T-helper 2 cell treated with Interferon-gamma antibody and Interleukin-4, amounts not matched to agents 5 μg/mL and 100 μg/mL, for 36 hours (primary cell): ENCODE data around the gene EML3.
"Not testable (repeated sequence)": the region's sequence is repeated elsewhere in the genome, so short reads cannot be mapped to it uniquely, and the experiment has no call there.

Source experiments
- DNase-seq: peaks from one replicate; pipeline ENCODE4 v3.0.0; 2021; ENCODE audit warnings: low spot score
- H3K27ac Mint-ChIP-seq: one replicate; pipeline ENCODE4 v1.8.0; 2021; ENCODE audit warnings: mild to moderate bottlenecking, mixed read lengths
- H3K27me3 Mint-ChIP-seq: one replicate; pipeline ENCODE4 v1.8.0; 2021; ENCODE audit warnings: low read depth, mixed read lengths
- H3K36me3 Mint-ChIP-seq: one replicate; pipeline ENCODE4 v1.8.0; 2021; ENCODE audit warnings: low read depth, mixed read lengths
- H3K4me1 Mint-ChIP-seq: one replicate; pipeline ENCODE4 v1.8.0; 2021; ENCODE audit warnings: low read depth, mixed read lengths
- H3K4me3 Mint-ChIP-seq: one replicate; pipeline ENCODE4 v1.8.0; 2022; ENCODE audit warnings: mild to moderate bottlenecking, moderate library complexity, mixed read lengths
- H3K9me3 Mint-ChIP-seq: one replicate; pipeline ENCODE4 v1.8.0; 2021; ENCODE audit warnings: mixed read lengths

The EML3 gene

DNA sequence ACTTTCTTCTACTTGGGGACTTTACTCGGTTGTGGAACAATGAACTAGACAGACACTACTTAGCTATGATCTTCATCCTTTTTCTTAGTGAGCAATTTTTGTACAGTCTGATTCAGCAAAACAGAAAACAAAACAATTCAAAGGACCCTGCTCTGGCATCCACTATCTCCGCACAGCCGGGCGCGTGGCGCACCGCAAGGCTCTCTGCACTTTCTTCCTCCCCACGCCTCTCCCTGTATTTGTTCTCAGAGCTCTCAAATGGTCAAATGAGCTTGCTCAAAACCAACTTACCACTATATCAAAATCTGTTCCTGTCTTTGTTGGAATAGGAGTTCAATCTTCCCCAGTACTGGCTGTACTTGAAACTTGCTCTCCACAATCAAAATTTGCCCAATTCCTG, 46.3 kb downstream of the EML3 start:
- peaks cover 63% of the 10 kb centered on the region for H3K36me3 Mint-ChIP-seq
- H3K27me3 Mint-ChIP-seq = no peaks in the 10 kb centered on the region
- H3K4me1 Mint-ChIP-seq = peaks cover 29% of the 10 kb centered on the region
- H3K9me3 Mint-ChIP-seq = no peaks in the 10 kb centered on the region
- peak overlapping the region; percentile 50 for H3K27ac Mint-ChIP-seq
- no peak overlapping the region for H3K4me3 Mint-ChIP-seq
- no peak for DNase-seq

DNA sequence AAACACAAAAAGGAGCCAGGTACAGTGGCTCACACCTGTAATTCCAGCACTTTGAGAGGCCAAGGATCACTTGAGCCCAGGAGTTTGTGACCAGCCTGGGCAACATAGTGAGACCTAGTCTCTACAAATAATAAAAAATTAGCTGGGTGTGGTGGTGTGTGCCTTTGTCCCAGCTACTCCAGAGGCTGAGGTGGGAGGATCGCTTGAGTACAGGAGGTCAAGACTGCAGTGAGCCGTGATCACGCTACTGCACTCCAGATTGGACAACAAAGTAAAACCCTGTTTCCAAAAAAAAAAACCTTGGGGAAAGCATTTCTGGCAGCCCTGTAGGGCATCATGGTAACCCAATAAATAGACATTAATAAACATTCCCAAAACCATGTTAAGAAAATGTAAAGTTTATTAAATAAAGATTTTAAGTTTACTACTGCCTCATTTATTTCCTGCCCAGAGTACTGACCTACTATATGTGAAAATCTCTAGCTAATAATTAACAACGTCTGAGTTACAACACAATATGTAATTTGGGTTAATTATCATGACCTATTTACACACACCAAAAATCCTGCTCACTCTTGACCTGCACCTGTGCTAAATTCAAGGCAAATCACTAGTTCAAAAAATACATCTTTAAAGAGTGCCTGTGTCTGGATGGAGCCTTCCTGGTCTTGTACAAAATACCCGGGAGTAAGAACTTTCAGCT, 47.3 kb downstream of the EML3 start:
- H3K36me3 Mint-ChIP-seq = peaks cover 65% of the 10 kb centered on the region

DNA sequence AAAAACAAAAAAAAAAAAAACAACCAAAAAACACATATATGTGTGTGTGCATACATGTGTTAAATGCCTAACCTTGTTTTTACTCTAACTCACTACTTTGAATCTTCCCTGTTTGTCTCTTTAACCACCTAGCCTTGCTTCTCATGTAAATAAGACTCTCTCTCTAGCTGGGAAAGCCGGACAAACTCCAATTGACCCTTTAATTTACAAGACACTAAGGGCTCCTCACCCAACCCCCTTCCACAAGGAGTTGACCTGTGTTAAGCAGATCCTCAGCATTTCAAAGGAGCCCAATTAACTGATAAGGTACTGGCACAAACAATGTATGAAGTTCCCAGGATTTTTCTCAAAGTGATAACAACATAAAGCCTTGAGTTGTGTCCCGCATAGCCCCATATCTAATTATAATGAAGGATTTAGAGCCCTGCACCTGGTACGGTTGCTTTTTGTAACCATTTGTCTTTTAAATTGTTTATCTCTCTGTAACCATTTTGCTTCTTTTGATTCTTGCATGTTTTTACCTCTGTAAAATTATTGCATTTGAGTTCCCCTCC, 50.8 kb downstream of the EML3 start:
- peaks cover 69% of the 10 kb centered on the region for H3K36me3 Mint-ChIP-seq

More for the DNA sequence above, 47.3 kb downstream of the EML3 start:
- H3K27ac Mint-ChIP-seq = no peak overlapping the region
- H3K9me3 Mint-ChIP-seq = no peaks in the 10 kb centered on the region
- no peak for DNase-seq
- H3K27me3 Mint-ChIP-seq = no peaks in the 10 kb centered on the region
- no peak overlapping the region for H3K4me3 Mint-ChIP-seq
- H3K4me1 Mint-ChIP-seq = peaks cover 31% of the 10 kb centered on the region

DNA sequence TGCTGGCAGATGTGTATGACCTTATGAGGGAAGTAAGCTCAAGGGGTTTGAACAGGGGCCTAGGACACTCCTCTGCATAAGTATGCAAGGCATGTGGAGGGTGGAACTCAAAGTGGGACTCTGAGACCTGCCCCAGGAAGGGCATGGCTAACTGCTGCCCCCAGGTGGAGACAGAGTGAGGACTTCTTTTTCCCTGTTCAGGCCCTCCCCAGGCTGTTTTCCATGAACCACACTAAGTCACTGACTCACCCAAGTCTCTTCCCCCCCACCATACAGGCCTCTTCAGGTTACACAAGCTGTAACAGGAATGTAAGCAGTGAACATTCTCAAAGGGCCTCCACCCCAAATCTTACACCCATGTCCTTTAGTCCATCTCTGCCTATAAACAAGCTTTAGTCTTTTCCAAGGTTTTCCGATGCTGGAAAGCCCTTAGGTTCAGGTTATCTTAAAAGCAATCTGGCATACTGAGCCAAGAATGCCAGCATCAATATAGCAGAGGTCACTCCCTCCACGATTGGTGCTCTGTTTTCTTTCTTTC, 51.9 kb downstream of the EML3 start:
- H3K9me3 Mint-ChIP-seq = no peaks in the 10 kb centered on the region
- peak overlapping the region; percentile 46 for H3K27ac Mint-ChIP-seq
- peaks cover 58% of the 10 kb centered on the region for H3K36me3 Mint-ChIP-seq
- H3K4me1 Mint-ChIP-seq = peaks cover 50% of the 10 kb centered on the region
- peak; percentile 69 for DNase-seq
- H3K27me3 Mint-ChIP-seq = no peaks in the 10 kb centered on the region
- H3K4me3 Mint-ChIP-seq = no peak overlapping the region

More for the DNA sequence above, 50.8 kb downstream of the EML3 start:
- H3K4me3 Mint-ChIP-seq, DNase-seq, H3K27me3 Mint-ChIP-seq, H3K9me3 Mint-ChIP-seq: not testable (repeated sequence)
- Mint-ChIP-seq H3K4me1 (peaks cover 47% of the 10 kb centered on the region), H3K27ac (peak overlapping the region; percentile 62)

DNA sequence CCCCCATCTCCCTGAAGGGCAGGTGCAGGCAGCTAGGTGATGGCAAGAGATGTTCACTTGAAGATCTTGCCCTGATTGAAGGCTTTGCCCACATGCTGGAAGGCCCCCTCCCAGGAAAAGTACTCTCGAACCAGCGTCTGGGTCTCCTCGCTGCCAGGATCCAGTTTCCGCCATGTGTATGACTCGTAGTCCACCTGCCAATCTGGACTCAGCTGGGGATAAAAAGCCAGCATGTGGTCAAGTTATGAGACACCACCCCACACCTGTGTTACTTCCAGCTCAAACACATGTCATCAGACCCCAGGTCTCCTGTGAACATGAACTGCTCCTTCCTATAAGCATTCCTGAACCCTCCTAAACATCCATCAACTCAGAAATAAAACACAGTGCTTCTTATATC, 52.9 kb downstream of the EML3 start:
- peak overlapping the region; percentile 46 for H3K4me3 Mint-ChIP-seq
- H3K36me3 Mint-ChIP-seq = peaks cover 50% of the 10 kb centered on the region
- not testable (repeated sequence) for DNase-seq, H3K9me3 Mint-ChIP-seq, H3K27me3 Mint-ChIP-seq
- H3K27ac Mint-ChIP-seq = peak overlapping the region; percentile 80
- H3K4me1 Mint-ChIP-seq = peaks cover 56% of the 10 kb centered on the region

DNA sequence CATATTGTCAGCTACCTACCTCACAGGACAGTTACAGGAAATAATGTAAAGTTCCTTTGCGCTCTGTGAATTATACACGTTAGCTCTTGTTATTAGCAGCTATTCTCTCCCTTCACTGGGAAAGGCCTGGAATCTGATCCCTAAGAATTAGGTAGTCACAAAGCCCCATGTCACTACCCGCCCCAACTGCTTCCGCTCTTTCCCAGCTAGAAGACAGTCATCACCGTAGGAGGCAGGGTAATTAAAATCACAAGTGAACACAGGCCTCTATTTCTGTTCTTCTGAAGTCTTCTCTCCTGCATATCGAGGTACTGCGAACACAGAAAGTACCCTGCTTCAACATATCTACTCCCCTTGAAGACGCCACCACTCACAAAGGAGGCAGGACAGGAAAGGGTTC, 53.4 kb downstream of the EML3 start:
- Mint-ChIP-seq H3K4me3 (peak overlapping the region; percentile 46), H3K27me3 (no peaks in the 10 kb centered on the region), H3K27ac (peak overlapping the region; percentile 80), H3K9me3 (no peaks in the 10 kb centered on the region), H3K36me3 (peaks cover 50% of the 10 kb centered on the region), H3K4me1 (peaks cover 60% of the 10 kb centered on the region)
- no peak for DNase-seq

DNA sequence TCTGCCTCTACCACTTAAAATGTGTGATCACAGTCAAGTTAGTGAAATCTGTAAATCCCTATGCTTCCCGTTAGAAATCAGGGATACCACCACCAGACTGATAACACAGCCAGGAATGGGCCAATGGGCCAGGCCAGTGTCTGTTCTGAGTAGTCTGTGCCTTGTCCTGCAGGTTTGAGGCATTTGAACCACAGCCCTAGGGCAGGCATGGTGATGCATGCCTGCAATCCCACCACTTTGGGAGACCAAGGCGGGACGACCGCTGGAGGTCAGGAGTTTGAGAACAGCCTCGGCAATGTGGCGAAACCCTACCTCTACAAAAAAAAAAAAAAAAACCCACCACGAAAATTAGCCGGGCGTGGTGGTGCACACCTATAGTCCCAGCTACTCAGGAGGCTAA, 53.9 kb downstream of the EML3 start:
- Mint-ChIP-seq H3K9me3 (no peaks in the 10 kb centered on the region), H3K4me3 (peak overlapping the region; percentile 5), H3K27ac (peak overlapping the region; percentile 80), H3K27me3 (no peaks in the 10 kb centered on the region), H3K4me1 (peaks cover 65% of the 10 kb centered on the region), H3K36me3 (peaks cover 46% of the 10 kb centered on the region)
- DNase-seq = no peak

DNA sequence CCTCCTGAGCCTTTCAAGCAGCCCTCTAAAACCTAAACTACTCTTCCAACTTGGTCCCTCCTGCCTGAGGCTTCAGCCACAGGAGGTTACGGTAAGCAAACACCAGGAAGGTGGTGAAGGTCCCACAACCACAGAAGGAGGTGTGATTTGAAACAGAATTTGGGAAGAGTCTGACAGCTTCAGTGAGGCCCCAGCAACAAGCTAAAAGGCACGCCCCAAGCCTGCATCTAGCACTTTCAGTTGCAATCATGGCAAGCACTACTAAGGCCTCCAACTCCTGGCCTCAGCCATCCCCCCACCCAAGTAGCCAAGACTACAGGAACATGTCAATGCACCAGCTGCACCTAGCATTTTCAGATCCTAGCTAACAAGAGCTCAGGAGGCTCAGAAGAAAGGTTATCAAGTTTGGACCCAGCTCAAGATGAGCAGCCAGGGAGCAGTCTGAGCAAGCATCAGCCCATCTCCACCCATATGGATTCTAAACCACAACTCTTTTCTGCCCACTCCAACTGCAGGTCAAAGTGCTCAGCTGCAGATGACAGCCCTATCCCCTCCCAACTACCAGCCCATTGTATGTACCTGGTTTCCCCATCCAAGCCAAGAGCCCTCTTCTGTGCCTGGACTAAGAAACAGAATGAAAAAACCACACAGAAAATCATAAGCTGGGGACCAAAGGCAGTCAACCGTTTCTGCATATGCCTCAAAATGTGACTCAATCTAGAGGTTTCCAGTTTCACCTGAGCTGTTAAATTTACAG, 55.5 kb downstream of the EML3 start:
- H3K27me3 Mint-ChIP-seq = no peaks in the 10 kb centered on the region
- H3K4me3 Mint-ChIP-seq = peak overlapping the region; percentile 83
- H3K27ac Mint-ChIP-seq = peak overlapping the region; percentile 99
- H3K9me3 Mint-ChIP-seq = no peaks in the 10 kb centered on the region
- DNase-seq = peak; percentile 75
- H3K4me1 Mint-ChIP-seq = peaks cover 77% of the 10 kb centered on the region
- H3K36me3 Mint-ChIP-seq = peaks cover 39% of the 10 kb centered on the region

DNA sequence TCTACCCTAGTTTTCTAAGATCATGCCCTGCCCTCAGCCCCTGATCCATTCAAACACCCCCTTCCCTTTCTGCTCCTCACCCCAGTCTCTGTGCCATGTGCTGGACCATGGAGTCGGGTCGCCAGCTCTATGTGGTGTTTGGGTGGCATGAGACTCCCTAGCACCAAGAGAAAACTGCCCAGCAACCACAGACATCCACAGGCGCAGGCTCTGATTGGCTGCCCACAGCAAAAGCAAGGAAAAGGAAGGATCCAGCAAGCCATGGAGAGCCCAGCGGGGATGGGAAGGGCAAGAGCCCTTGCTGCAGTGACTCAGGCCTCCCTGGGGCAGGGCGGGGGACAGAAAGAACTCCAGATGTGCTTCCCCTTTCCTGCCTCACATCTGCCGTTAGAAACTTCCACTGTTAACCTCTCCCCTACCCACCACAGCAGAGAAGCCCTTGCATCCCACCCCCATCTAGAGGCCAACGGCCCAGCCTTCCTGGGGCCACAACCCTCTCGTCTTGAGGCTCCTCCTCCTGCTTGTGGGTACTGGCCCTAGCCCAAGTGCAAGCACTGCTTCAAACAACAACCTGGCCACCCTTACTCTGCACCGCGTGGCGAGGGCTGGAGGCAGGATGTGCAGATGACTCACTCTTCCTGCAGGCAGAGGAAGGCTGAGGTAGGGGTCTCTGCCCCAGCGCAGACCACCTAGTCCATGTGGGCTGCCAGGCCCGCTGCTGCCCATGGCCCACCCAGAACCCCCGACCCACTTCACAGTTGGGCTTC, 56.3 kb downstream of the EML3 start:
- no peaks in the 10 kb centered on the region for H3K27me3 Mint-ChIP-seq
- no peaks in the 10 kb centered on the region for H3K9me3 Mint-ChIP-seq
- H3K4me3 Mint-ChIP-seq = peak overlapping the region; percentile 83
- DNase-seq = peak; percentile 88
- H3K36me3 Mint-ChIP-seq = peaks cover 34% of the 10 kb centered on the region
- peaks cover 84% of the 10 kb centered on the region for H3K4me1 Mint-ChIP-seq
- peak overlapping the region; percentile 99 for H3K27ac Mint-ChIP-seq

DNA sequence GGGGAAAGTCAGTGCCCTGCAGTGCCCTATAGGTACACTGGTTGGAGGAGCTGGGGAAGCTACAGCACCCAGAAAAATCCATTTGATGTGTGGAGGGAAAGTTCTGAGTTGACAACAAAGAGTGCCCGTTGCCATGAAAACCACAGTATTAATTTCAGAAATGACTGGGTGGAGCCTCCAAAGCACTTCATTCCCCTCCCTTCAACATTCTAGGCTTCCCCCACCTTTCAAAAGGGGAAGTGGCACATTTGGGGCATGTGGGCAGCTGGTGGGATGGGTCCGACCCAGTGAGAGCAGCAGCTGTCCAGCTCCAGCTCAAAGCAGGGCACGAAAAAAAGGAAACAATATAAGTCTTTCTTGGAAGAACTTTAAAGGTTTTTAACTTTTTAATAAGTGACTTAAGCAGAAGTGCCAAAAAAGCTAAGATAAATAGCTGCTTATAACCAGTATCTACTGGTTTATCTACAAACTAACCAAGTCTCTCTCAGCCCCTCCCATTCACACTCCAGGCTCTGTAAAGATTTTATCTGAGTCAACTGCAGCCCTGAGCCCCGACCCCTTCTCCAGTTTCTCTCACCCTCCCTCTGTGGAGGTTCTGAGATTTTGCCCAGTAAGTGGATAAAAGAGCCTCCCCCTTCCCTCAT, 57.0 kb downstream of the EML3 start:
- DNase-seq = peak; percentile 71
- H3K27me3 Mint-ChIP-seq = no peaks in the 10 kb centered on the region
- no peaks in the 10 kb centered on the region for H3K9me3 Mint-ChIP-seq
- peaks cover 28% of the 10 kb centered on the region for H3K36me3 Mint-ChIP-seq
- H3K4me3 Mint-ChIP-seq = peak overlapping the region; percentile 83
- peaks cover 85% of the 10 kb centered on the region for H3K4me1 Mint-ChIP-seq
- H3K27ac Mint-ChIP-seq = peak overlapping the region; percentile 99

DNA sequence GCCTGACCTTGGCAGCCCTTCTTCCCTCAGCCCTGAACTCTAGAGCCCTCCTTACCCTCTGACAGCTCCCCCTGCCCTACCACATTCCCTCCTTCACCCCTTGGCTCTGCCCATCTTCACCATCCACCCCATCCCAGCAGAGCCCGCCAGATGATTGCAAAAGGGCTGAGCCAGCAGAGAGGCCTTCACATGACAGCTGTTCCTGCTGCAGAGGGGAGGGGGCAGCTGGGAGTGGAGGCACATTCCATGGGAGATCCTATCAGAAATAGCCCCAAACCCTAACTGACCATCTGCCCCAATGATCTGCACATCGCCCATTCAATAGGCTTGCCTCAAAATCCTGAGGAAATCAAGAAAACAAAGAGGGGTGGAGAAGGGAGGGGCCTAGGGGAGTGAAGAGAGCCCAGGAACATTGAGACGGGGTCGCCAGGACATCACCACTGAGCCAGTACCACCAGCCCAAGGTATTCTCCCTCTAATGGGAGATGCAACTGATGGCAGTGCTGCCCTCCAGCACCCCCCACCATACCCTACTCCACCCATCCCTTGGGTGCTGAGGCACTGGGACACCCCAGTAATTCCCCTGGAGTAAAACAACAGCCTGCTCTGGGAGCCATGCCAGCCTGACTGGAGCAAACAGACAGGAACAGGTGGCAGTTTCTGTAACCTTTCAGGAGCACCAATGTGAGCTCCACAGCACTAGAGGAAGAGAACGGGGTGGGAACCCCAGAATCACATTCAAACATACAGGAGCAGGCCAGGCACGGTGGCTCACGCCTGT, 58.0 kb downstream of the EML3 start:
- peaks cover 18% of the 10 kb centered on the region for H3K36me3 Mint-ChIP-seq
- H3K27me3 Mint-ChIP-seq = no peaks in the 10 kb centered on the region
- no peak for DNase-seq
- H3K9me3 Mint-ChIP-seq = no peaks in the 10 kb centered on the region
- H3K4me3 Mint-ChIP-seq = peak overlapping the region; percentile 83
- H3K27ac Mint-ChIP-seq = peak overlapping the region; percentile 99
- H3K4me1 Mint-ChIP-seq = peaks cover 83% of the 10 kb centered on the region

DNA sequence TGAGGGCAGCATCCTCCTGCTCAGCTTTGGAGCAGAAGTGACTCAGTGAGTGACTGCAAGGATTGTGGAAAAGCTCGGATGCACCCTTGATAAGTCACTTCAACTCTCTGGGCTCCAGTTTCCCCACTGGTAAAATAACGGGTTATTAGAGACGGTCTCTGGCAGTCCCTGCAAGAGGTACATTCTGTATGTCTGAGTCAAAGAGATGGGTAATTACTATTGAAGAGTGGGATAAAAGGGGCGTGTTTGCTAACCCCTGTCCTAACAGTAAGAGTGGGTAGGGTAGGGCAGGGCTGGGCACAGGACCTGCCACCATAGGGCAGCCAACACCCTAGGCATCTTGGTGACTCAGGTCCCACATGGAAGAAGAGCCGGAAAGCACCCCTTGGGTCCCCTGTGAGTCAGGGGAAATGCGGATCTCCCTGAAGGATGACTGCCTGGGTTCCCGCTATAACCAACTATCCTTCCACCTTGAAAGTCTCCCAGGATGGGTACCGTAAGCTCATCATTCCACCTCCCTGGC, 58.7 kb downstream of the EML3 start:
- peaks cover 77% of the 10 kb centered on the region for H3K4me1 Mint-ChIP-seq
- peak overlapping the region; percentile 99 for H3K27ac Mint-ChIP-seq
- H3K27me3 Mint-ChIP-seq = no peaks in the 10 kb centered on the region
- DNase-seq = no peak
- peak overlapping the region; percentile 83 for H3K4me3 Mint-ChIP-seq
- H3K9me3 Mint-ChIP-seq = no peaks in the 10 kb centered on the region
- peaks cover 11% of the 10 kb centered on the region for H3K36me3 Mint-ChIP-seq
